Keratinocyte (primary cell): ENCODE data around the gene CCDC92. TPM values are rescaled to one million over a fixed set of nuclear protein-coding genes. Genes with fewer than 3 reads are reported as not detected.

ENCODE experiments used
- DNase-seq: peaks from one replicate; pipeline ENCODE4 v3.0.0-alpha.2; 2011; ENCODE audit warnings: low read depth, missing footprints, low spot score
- FAIRE-seq: peaks from 2 replicates; lab custom pipeline; 2011; peaks lifted over from hg19 to GRCh38; lab: Jason Lieb, UNC
- H2AFZ ChIP-seq: 2 replicates; pipeline ENCODE4 v1.6.0; 2012; ENCODE audit warnings: low read length, control low read depth, inconsistent platforms; ENCODE audit not compliant: control insufficient read depth
- H3K27ac ChIP-seq: 2 replicates; pipeline ENCODE4 v1.5.1; 2011; ENCODE audit warnings: low read length; ENCODE audit not compliant: control insufficient read depth, insufficient read depth
- H3K27me3 ChIP-seq: 3 replicates; pipeline ENCODE4 v1.6.0; 2011; ENCODE audit warnings: low read length; ENCODE audit not compliant: control insufficient read depth, insufficient read depth; ENCODE audit errors: extremely low read depth
- H3K36me3 ChIP-seq, 2 experiments: 2 replicates in 1 of 2; 3 replicates in 1 of 2; pipeline ENCODE4 v1.5.1; 2011; ENCODE audit warnings: low read length in 2 of 2, mild to moderate bottlenecking in 1 of 2; ENCODE audit not compliant: control insufficient read depth in 2 of 2, insufficient read depth in 2 of 2; ENCODE audit errors: extremely low read depth in 1 of 2
- H3K4me1 ChIP-seq: 3 replicates; pipeline ENCODE4 v1.5.1; 2011; ENCODE audit warnings: low read length; ENCODE audit not compliant: control insufficient read depth, insufficient read depth; ENCODE audit errors: extremely low read depth
- H3K4me2 ChIP-seq: 3 replicates; pipeline ENCODE4 v1.6.0; 2011; ENCODE audit warnings: low read depth, low read length; ENCODE audit not compliant: control insufficient read depth, insufficient read depth; ENCODE audit errors: extremely low read depth
- H3K4me3 ChIP-seq, 3 experiments: fragments of 200-600 bp in 1 of 3; sonication (generic) in 1 of 3; 2 replicates in 2 of 3; 3 replicates in 1 of 3; pipeline ENCODE4 v1.5.1; 2011 to 2016; ENCODE audit warnings: low read length in 3 of 3, mild to moderate bottlenecking in 3 of 3, control low read depth in 2 of 3, inconsistent platforms in 1 of 3, low read depth in 1 of 3, mixed read lengths in 1 of 3, mixed run types in 1 of 3, moderate library complexity in 1 of 3; ENCODE audit not compliant: control insufficient read depth in 2 of 3, insufficient read depth in 2 of 3; ENCODE audit errors: extremely low read depth in 1 of 3
- H3K79me2 ChIP-seq: 2 replicates; pipeline ENCODE4 v1.6.0; 2012; ENCODE audit warnings: low read length; ENCODE audit not compliant: control insufficient read depth, insufficient read depth
- H3K9ac ChIP-seq: 3 replicates; pipeline ENCODE4 v1.6.0; 2011; ENCODE audit warnings: low read length; ENCODE audit not compliant: control insufficient read depth, insufficient read depth; ENCODE audit errors: extremely low read depth
- H3K9me1 ChIP-seq: 3 replicates; pipeline ENCODE4 v1.6.0; 2011; ENCODE audit warnings: low read length; ENCODE audit not compliant: control insufficient read depth, insufficient read depth; ENCODE audit errors: extremely low read depth
- H3K9me3 ChIP-seq: 2 replicates; pipeline ENCODE4 v1.5.1; 2012; ENCODE audit warnings: low read depth, low read length; ENCODE audit not compliant: control insufficient read depth
- H4K20me1 ChIP-seq: 3 replicates; pipeline ENCODE4 v1.6.0; 2011; ENCODE audit warnings: low read length; ENCODE audit not compliant: control insufficient read depth, insufficient read depth; ENCODE audit errors: extremely low read depth
- EZH2 ChIP-seq: IDR thresholded peaks from one replicate; pipeline ENCODE4 v1.6.1; 2012; ENCODE audit warnings: inconsistent platforms, mild to moderate bottlenecking, low read length, moderate library complexity
- dilution Hi-C: fragments of 300-500 bp; cut with MboI; formaldehyde crosslinking; loops from one replicate; pipeline ENCODE4 v1.7.0; 2020; ENCODE audit warnings: low sequenced_read_pairs; ENCODE audit not compliant: extremely low pct_ligation_motif_present
- polyA plus RNA-seq, 5 experiments: library from polyadenylated mRNA; depleted of rRNA in 3 of 5; stranded (reverse) in 3 of 5; stranded (forward) in 1 of 5; unstranded in 1 of 5; fragments of >200 nt; gene quantifications; 1 replicate in 1 of 5; 2 replicates in 3 of 5; 3 replicates in 1 of 5; pipeline versions ENCODE4 v1.2.1 to v1.2.3, GENCODE V29; 2011 to 2012; ENCODE audit warnings: missing spikeins in 2 of 5, low read depth in 1 of 5, low replicate concordance in 1 of 5
- TF ChIP-seq, protein P1 (sequence below), 3 experiments: IDR thresholded peaks in 1 of 3; conservative IDR thresholded peaks in 1 of 3; optimal IDR thresholded peaks in 1 of 3; 2 replicates in 2 of 3; 3 replicates in 1 of 3; pipeline versions ENCODE3 to v1.5.1; 2011; ENCODE audit warnings: low read length in 3 of 3, mild to moderate bottlenecking in 3 of 3, moderate library complexity in 2 of 3, control low read depth in 1 of 3, inconsistent platforms in 1 of 3; ENCODE audit not compliant: insufficient read depth in 2 of 3; ENCODE audit errors: extremely low read depth in 1 of 3

The CCDC92 gene
- polyA plus RNA-seq, 1 donor (not counting 4 experiments of a cell fraction or from before 2014, with no cell fraction given) = 8.3 TPM

DNA sequence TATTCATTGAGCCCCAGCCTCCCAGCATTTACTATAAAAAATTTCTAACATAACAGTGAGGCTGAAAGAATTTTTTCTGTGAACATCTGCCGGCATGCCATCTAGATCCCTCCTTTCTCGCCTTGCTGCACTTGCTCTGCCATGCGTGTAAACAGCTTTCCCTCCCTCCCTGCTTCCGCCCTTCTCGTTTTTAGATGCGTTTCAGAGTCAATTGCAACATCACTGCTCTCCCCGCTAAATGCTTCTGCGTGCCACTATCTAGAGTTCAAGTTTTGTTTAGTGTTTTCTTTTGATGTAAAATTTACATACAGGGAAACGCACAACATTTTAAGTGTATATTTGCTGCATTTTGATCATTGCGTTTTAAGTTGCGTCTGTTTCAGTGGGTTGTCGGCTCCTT lies 83.6 kb downstream of the CCDC92 start:
- no peak for FAIRE-seq
- peaks cover 27% of the 10 kb centered on the region for H3K27me3 ChIP-seq

DNA sequence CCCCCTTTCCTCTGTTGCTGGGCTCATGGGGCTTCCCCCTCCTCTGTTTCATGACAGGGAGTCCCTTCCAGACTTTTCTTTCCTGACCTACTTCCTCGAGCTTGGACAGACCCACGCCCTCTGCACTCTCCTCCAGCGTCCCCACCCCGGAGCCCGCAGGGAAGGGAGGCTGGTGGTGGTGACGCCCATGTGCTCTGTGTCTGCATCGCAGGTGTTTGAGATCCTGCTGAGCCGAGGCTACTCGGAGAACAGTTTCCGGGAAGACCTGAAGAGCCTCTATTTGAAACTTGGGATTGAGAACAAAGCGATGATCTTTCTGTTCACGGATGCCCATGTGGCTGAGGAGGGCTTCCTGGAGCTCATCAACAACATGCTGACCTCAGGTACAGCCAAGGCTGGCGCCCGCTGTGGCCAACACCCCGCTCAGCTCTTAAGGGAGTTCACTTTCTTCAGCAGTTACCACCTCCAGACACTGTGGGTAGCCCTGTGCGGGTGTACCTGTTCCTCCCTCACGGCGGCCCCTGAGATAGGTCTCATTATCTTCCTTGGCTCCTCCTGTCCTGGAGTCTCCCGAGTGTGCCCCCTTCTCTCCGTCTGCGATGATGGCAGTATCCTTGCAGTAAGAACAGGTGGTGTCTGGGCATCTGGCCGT lies 85.6 kb downstream of the CCDC92 start:
- Histone ChIP-seq H3K27me3 (peaks cover 27% of the 10 kb centered on the region), H3K4me2 (no peak overlapping the region), H3K4me1 (no peaks in the 10 kb centered on the region), H3K79me2 (no peaks in the 10 kb centered on the region), H3K9me3 (no peaks in the 10 kb centered on the region), H3K36me3 (no peaks in the 10 kb centered on the region), H3K4me3 (no peak overlapping the region), H2AFZ (no peak overlapping the region), H3K27ac (no peak overlapping the region), H3K9me1 (no peaks in the 10 kb centered on the region), H3K9ac (no peak overlapping the region), H4K20me1 (no peaks in the 10 kb centered on the region)
- dilution Hi-C loops = no loop called here
- FAIRE-seq = no peak
- no peak for TF ChIP-seq EZH2
- TF ChIP-seq, protein P1, sequence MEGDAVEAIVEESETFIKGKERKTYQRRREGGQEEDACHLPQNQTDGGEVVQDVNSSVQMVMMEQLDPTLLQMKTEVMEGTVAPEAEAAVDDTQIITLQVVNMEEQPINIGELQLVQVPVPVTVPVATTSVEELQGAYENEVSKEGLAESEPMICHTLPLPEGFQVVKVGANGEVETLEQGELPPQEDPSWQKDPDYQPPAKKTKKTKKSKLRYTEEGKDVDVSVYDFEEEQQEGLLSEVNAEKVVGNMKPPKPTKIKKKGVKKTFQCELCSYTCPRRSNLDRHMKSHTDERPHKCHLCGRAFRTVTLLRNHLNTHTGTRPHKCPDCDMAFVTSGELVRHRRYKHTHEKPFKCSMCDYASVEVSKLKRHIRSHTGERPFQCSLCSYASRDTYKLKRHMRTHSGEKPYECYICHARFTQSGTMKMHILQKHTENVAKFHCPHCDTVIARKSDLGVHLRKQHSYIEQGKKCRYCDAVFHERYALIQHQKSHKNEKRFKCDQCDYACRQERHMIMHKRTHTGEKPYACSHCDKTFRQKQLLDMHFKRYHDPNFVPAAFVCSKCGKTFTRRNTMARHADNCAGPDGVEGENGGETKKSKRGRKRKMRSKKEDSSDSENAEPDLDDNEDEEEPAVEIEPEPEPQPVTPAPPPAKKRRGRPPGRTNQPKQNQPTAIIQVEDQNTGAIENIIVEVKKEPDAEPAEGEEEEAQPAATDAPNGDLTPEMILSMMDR (optimal IDR thresholded peaks at IDR 0.05 in 1 of 3, IDR thresholded peaks at IDR 0.05 in 1 of 3, conservative IDR thresholded peaks at IDR 0.05 in 1 of 3; ENCODE audit: extremely low read depth in 1 of 3, insufficient read depth in 2 of 3, low read length in 3 of 3) = no peak
- no peak for DNase-seq

More for the DNA sequence above, 83.6 kb downstream of the CCDC92 start:
- no peaks in the 10 kb centered on the region for H3K4me1 ChIP-seq
- no peak overlapping the region for H3K9ac ChIP-seq
- H3K36me3 ChIP-seq = no peaks in the 10 kb centered on the region
- no peak overlapping the region for H2AFZ ChIP-seq
- no peaks in the 10 kb centered on the region for H4K20me1 ChIP-seq
- H3K9me1 ChIP-seq = no peaks in the 10 kb centered on the region
- TF ChIP-seq, protein P1 (optimal IDR thresholded peaks at IDR 0.05 in 1 of 3, IDR thresholded peaks at IDR 0.05 in 1 of 3, conservative IDR thresholded peaks at IDR 0.05 in 1 of 3; ENCODE audit: extremely low read depth in 1 of 3, insufficient read depth in 2 of 3, low read length in 3 of 3) = no peak
- no peak for TF ChIP-seq EZH2
- H3K4me2 ChIP-seq = no peak overlapping the region
- H3K27ac ChIP-seq = no peak overlapping the region
- dilution Hi-C loops = no loop called here
- no peaks in the 10 kb centered on the region for H3K9me3 ChIP-seq
- no peak overlapping the region for H3K4me3 ChIP-seq
- DNase-seq = no peak
- no peaks in the 10 kb centered on the region for H3K79me2 ChIP-seq
